Lower lobe of right lung (tissue), 2 donors: Measurements from ENCODE around the gene DIPK1B. TPM values are rescaled to one million over a fixed set of nuclear protein-coding genes. Genes with fewer than 3 reads are reported as not detected.

Source experiments
- ATAC-seq, 2 donors: fragments of 200-7000 bp; cut with Tn5 transposase; one replicate each; pipeline ENCODE4 v1.9.1; 2020 to 2022; ENCODE audit warnings: mild to moderate bottlenecking in 2 of 2, moderate library complexity in 2 of 2
- DNase-seq: peaks from one replicate; pipeline ENCODE4 v3.0.0-alpha.2; 2020
- H3K27ac ChIP-seq: fragments of 200-600 bp; one replicate; pipeline ENCODE4 v1.8.0; 2022
- H3K27me3 ChIP-seq: fragments of 200-600 bp; one replicate; pipeline ENCODE4 v1.8.0; 2022; ENCODE audit warnings: low read depth
- H3K36me3 ChIP-seq: fragments of 200-600 bp; one replicate; pipeline ENCODE4 v1.8.0; 2022; ENCODE audit warnings: mild to moderate bottlenecking
- H3K4me1 ChIP-seq: fragments of 200-600 bp; one replicate; pipeline ENCODE4 v1.8.0; 2022
- H3K4me3 ChIP-seq: fragments of 200-600 bp; one replicate; pipeline ENCODE4 v1.8.0; 2022; ENCODE audit warnings: mild to moderate bottlenecking
- H3K9me3 ChIP-seq: fragments of 200-600 bp; one replicate; pipeline ENCODE4 v1.8.0; 2022
- CTCF ChIP-seq: fragments of 200-600 bp; IDR thresholded peaks from one replicate; pipeline ENCODE4 v1.8.0; 2022; ENCODE audit warnings: antibody characterized with exemption, mild to moderate bottlenecking
- intact Hi-C: fragments of 100-400 bp; cut with DNase I; formaldehyde crosslinking; loops from one replicate; pipeline ENCODE4 v1.11.0; 2022
- total RNA-seq: library from RNA; stranded (reverse); fragmentation: NEBNext Ultra II Directional; extraction: Animal tissue kit (Norgen Biotek cat#: 25700); gene quantifications from one replicate; pipeline ENCODE4 v1.2.1, GENCODE V29; 2021
- donor health status: DM: no; HTN: yes; CAD: no; lungs with severe emphysema.

The DIPK1B gene
- total RNA-seq, 1 donor from 2014 or later = 15.1 TPM

- TF ChIP-seq CTCF = no peak
- peaks cover 23% of the 10 kb centered on the region for H3K4me1 ChIP-seq
- intact Hi-C loops = no loop called here
- no peak for DNase-seq
- H3K27me3 ChIP-seq = peaks cover 38% of the 10 kb centered on the region
- H3K36me3 ChIP-seq = no peaks in the 10 kb centered on the region
- no peaks in the 10 kb centered on the region for H3K9me3 ChIP-seq
- H3K27ac ChIP-seq = no peak overlapping the region
- ATAC-seq = no peak
- no peak overlapping the region for H3K4me3 ChIP-seq
Measured at GRCh38 chr9:136738960-136739359, 26.6 kb downstream of the DIPK1B start.

- H3K27me3 ChIP-seq = peaks cover 38% of the 10 kb centered on the region
- intact Hi-C loops = no loop called here
- no peaks in the 10 kb centered on the region for H3K9me3 ChIP-seq
- ATAC-seq (no peak), DNase-seq (no peak)
- no peak overlapping the region for H3K27ac ChIP-seq
- peaks cover 23% of the 10 kb centered on the region for H3K4me1 ChIP-seq
- no peak for TF ChIP-seq CTCF
- no peak overlapping the region for H3K4me3 ChIP-seq
- H3K36me3 ChIP-seq = no peaks in the 10 kb centered on the region
Measured at GRCh38 chr9:136739509-136739908, 27.1 kb downstream of the DIPK1B start.

GRCh38 chr9:136740069-136740468 lies 27.7 kb downstream of the DIPK1B start:
- Histone ChIP-seq H3K4me1 (peaks cover 23% of the 10 kb centered on the region), H3K4me3 (no peak overlapping the region), H3K27ac (no peak overlapping the region), H3K27me3 (peaks cover 38% of the 10 kb centered on the region), H3K9me3 (no peaks in the 10 kb centered on the region), H3K36me3 (no peaks in the 10 kb centered on the region)
- intact Hi-C loops = no loop called here
- no peak for TF ChIP-seq CTCF
- ATAC-seq = no peak
- no peak for DNase-seq

- H3K27me3 ChIP-seq = peaks cover 38% of the 10 kb centered on the region
- TF ChIP-seq CTCF = no peak
- no peak for DNase-seq
- no peak for ATAC-seq
- no peaks in the 10 kb centered on the region for H3K9me3 ChIP-seq
- no peak overlapping the region for H3K27ac ChIP-seq
- no peak overlapping the region for H3K4me3 ChIP-seq
- peaks cover 23% of the 10 kb centered on the region for H3K4me1 ChIP-seq
- H3K36me3 ChIP-seq = no peaks in the 10 kb centered on the region
- intact Hi-C loops = no loop called here
Measured at GRCh38 chr9:136740491-136740890, 28.1 kb downstream of the DIPK1B start.

GRCh38 chr9:136740971-136741882 lies 28.9 kb downstream of the DIPK1B start:
- Histone ChIP-seq H3K4me1 (peaks cover 23% of the 10 kb centered on the region), H3K27me3 (peaks cover 38% of the 10 kb centered on the region), H3K36me3 (no peaks in the 10 kb centered on the region), H3K9me3 (no peaks in the 10 kb centered on the region), H3K27ac (no peak overlapping the region), H3K4me3 (peak overlapping the region; percentile 29)
- TF ChIP-seq CTCF = no peak
- ATAC-seq (peak; percentile 34 to 45), DNase-seq (no peak)
- intact Hi-C loops = no loop called here
